ENCODE measurements around the gene ZNF385B. TPM values are rescaled to one million over a fixed set of nuclear protein-coding genes. Genes with fewer than 3 reads are reported as not detected.

Gene ZNF385B
- total RNA-seq, 1 experiment from 2014 or later = 2.2 TPM

DNA sequence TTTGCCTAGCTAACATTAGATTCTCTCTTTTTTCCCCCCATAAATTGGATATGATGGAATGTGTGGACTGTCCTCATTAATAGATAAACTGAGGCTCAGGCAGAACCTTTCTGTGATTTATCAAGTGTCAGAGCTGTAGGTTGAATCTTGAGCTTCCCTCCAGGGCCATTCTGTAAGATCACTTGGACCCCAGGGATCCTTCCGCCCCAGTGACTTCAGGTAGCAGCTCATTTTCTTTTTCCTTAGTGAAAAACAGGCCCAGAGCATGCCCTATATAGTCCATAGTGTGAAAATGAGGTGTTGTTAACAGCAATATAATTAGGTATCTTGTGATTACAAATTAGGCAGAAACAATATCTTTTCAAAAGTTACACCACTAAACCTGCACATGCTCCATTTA lies 269.7 kb downstream of the ZNF385B start:
- no peak for TF ChIP-seq ZNF121 (CRISPR knock-in tag; IDR thresholded peaks at IDR 0.05)
- TF ChIP-seq ATF3 (CRISPR knock-in tag; conservative IDR thresholded peaks at IDR 0.05) = no peak
- TF ChIP-seq SMAD3 (CRISPR knock-in tag; IDR thresholded peaks at IDR 0.05; ENCODE audit: borderline replicate concordance) = no peak
- TF ChIP-seq, protein P1, sequence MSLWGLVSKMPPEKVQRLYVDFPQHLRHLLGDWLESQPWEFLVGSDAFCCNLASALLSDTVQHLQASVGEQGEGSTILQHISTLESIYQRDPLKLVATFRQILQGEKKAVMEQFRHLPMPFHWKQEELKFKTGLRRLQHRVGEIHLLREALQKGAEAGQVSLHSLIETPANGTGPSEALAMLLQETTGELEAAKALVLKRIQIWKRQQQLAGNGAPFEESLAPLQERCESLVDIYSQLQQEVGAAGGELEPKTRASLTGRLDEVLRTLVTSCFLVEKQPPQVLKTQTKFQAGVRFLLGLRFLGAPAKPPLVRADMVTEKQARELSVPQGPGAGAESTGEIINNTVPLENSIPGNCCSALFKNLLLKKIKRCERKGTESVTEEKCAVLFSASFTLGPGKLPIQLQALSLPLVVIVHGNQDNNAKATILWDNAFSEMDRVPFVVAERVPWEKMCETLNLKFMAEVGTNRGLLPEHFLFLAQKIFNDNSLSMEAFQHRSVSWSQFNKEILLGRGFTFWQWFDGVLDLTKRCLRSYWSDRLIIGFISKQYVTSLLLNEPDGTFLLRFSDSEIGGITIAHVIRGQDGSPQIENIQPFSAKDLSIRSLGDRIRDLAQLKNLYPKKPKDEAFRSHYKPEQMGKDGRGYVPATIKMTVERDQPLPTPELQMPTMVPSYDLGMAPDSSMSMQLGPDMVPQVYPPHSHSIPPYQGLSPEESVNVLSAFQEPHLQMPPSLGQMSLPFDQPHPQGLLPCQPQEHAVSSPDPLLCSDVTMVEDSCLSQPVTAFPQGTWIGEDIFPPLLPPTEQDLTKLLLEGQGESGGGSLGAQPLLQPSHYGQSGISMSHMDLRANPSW (CRISPR knock-in tag; conservative IDR thresholded peaks at IDR 0.05; ENCODE audit: low read depth) = no peak
- Mint-ChIP-seq H3K36me3 (no peaks in the 10 kb centered on the region), H3K9me3 (no peaks in the 10 kb centered on the region), H3K4me3 (no peak overlapping the region), H3K4me1 (peaks cover 40% of the 10 kb centered on the region), H3K27me3 (ENCODE audit: low read depth) (no peaks in the 10 kb centered on the region), H3K27ac (peak overlapping the region; percentile 87)
- ChIA-PET POLR2A (no interaction called here), CTCF (interaction anchor here (0.7 kb wide), 1 partner anchor 26 kb away, joined by 3 read pairs; no protein-coding TSS in a partner anchor)
- peak; percentile 78 for ATAC-seq
- DNase-seq (ENCODE audit: low spot score) = peak; percentile 11

GRCh38 chr2:179588486-179589145 lies 272.8 kb downstream of the ZNF385B start:
- ATAC-seq (no peak), DNase-seq (ENCODE audit: low spot score) (no peak)
- CTCF ChIA-PET = interaction anchor here (1.0 kb wide), 1 partner anchor 178 kb away, joined by 3 read pairs; no protein-coding TSS in a partner anchor
- no peaks in the 10 kb centered on the region for H3K27me3 Mint-ChIP-seq (ENCODE audit: low read depth)
- TF ChIP-seq ZNF219 (CRISPR knock-in tag; IDR thresholded peaks at IDR 0.05; ENCODE audit: borderline replicate concordance) (no peak), TEAD4 (CRISPR knock-in tag; IDR thresholded peaks at IDR 0.05) (no peak), CREB1 (CRISPR knock-in tag; IDR thresholded peaks at IDR 0.05) (no peak), ZSCAN18 (CRISPR knock-in tag; IDR thresholded peaks at IDR 0.05) (no peak), RELA (CRISPR knock-in tag; IDR thresholded peaks at IDR 0.05; ENCODE audit: borderline replicate concordance) (no peak), E2F4 (CRISPR knock-in tag; IDR thresholded peaks at IDR 0.05; ENCODE audit: borderline replicate concordance, low read depth) (no peak), FOXP1 (CRISPR knock-in tag; IDR thresholded peaks at IDR 0.05; ENCODE audit: borderline replicate concordance) (no peak), ZNF121 (CRISPR knock-in tag; IDR thresholded peaks at IDR 0.05) (no peak), ZBTB21 (CRISPR knock-in tag; IDR thresholded peaks at IDR 0.05; ENCODE audit: borderline replicate concordance) (no peak), ZNF263 (CRISPR knock-in tag; IDR thresholded peaks at IDR 0.05; ENCODE audit: low read depth) (no peak)
- TF ChIP-seq, protein P2, sequence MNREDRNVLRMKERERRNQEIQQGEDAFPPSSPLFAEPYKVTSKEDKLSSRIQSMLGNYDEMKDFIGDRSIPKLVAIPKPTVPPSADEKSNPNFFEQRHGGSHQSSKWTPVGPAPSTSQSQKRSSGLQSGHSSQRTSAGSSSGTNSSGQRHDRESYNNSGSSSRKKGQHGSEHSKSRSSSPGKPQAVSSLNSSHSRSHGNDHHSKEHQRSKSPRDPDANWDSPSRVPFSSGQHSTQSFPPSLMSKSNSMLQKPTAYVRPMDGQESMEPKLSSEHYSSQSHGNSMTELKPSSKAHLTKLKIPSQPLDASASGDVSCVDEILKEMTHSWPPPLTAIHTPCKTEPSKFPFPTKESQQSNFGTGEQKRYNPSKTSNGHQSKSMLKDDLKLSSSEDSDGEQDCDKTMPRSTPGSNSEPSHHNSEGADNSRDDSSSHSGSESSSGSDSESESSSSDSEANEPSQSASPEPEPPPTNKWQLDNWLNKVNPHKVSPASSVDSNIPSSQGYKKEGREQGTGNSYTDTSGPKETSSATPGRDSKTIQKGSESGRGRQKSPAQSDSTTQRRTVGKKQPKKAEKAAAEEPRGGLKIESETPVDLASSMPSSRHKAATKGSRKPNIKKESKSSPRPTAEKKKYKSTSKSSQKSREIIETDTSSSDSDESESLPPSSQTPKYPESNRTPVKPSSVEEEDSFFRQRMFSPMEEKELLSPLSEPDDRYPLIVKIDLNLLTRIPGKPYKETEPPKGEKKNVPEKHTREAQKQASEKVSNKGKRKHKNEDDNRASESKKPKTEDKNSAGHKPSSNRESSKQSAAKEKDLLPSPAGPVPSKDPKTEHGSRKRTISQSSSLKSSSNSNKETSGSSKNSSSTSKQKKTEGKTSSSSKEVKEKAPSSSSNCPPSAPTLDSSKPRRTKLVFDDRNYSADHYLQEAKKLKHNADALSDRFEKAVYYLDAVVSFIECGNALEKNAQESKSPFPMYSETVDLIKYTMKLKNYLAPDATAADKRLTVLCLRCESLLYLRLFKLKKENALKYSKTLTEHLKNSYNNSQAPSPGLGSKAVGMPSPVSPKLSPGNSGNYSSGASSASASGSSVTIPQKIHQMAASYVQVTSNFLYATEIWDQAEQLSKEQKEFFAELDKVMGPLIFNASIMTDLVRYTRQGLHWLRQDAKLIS (CRISPR knock-in tag; IDR thresholded peaks at IDR 0.05; ENCODE audit: borderline replicate concordance) = no peak
- TF ChIP-seq, protein P3, sequence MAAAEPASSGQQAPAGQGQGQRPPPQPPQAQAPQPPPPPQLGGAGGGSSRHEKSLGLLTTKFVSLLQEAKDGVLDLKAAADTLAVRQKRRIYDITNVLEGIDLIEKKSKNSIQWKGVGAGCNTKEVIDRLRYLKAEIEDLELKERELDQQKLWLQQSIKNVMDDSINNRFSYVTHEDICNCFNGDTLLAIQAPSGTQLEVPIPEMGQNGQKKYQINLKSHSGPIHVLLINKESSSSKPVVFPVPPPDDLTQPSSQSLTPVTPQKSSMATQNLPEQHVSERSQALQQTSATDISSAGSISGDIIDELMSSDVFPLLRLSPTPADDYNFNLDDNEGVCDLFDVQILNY (CRISPR knock-in tag; IDR thresholded peaks at IDR 0.05) = no peak
- TF ChIP-seq, protein P4, sequence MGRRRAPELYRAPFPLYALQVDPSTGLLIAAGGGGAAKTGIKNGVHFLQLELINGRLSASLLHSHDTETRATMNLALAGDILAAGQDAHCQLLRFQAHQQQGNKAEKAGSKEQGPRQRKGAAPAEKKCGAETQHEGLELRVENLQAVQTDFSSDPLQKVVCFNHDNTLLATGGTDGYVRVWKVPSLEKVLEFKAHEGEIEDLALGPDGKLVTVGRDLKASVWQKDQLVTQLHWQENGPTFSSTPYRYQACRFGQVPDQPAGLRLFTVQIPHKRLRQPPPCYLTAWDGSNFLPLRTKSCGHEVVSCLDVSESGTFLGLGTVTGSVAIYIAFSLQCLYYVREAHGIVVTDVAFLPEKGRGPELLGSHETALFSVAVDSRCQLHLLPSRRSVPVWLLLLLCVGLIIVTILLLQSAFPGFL (CRISPR knock-in tag; IDR thresholded peaks at IDR 0.05; ENCODE audit: borderline replicate concordance) = no peak
- H3K4me1 Mint-ChIP-seq = peaks cover 35% of the 10 kb centered on the region
- POLR2A ChIA-PET = no interaction called here
- H3K9me3 Mint-ChIP-seq = no peaks in the 10 kb centered on the region
- no peaks in the 10 kb centered on the region for H3K36me3 Mint-ChIP-seq
- no peak overlapping the region for H3K4me3 Mint-ChIP-seq
- H3K27ac Mint-ChIP-seq = no peak overlapping the region
